GM21825 (cell line): ENCODE measurements around the gene CDT1.

Experiments
- ATAC-seq: cut with Tn5 transposase; IDR thresholded peaks from one replicate; pipeline ENCODE4 v1.9.1; 2021; ENCODE audit warnings: mild to moderate bottlenecking, moderate library complexity; ENCODE audit not compliant: unreplicated experiment

Gene CDT1

GRCh38 chr16:88804173-88804551 lies 573 bp downstream of the CDT1 start:
- no peak for ATAC-seq

- no peak for ATAC-seq
Measured at GRCh38 chr16:88804552-88805339, 1.2 kb downstream of the CDT1 start.

- no peak for ATAC-seq
Measured at GRCh38 chr16:88805340-88805715, 1.7 kb downstream of the CDT1 start.

GRCh38 chr16:88805887-88806393 lies 2.4 kb downstream of the CDT1 start:
- no peak for ATAC-seq

GRCh38 chr16:88806491-88807111 lies 3.0 kb downstream of the CDT1 start:
- no peak for ATAC-seq

- ATAC-seq: no peak
Measured at GRCh38 chr16:88807142-88807625, 3.6 kb downstream of the CDT1 start.

- no peak for ATAC-seq
Measured at GRCh38 chr16:88807626-88808453, 4.3 kb downstream of the CDT1 start.

- ATAC-seq: no peak
Measured at GRCh38 chr16:88809068-88809675, 5.6 kb downstream of the CDT1 start.

GRCh38 chr16:88809676-88810165 lies 6.1 kb downstream of the CDT1 start:
- no peak for ATAC-seq

GRCh38 chr16:88810166-88810911 lies 6.8 kb downstream of the CDT1 start:
- ATAC-seq: no peak

- peak; percentile 41 for ATAC-seq
Measured at GRCh38 chr16:88810912-88811768, 7.6 kb downstream of the CDT1 start.

- peak; percentile 57 for ATAC-seq
Measured at GRCh38 chr16:88811769-88812512, 8.4 kb downstream of the CDT1 start, which contains the start of gene APRT. TSS of gene APRT (minus strand) at chr16:88811928. CDS start at chr16:88811899, 29 bp downstream.

- ATAC-seq: no peak
Measured at GRCh38 chr16:88812513-88813268, 9.1 kb downstream of the CDT1 start.

- no peak for ATAC-seq
Measured at GRCh38 chr16:88813269-88814143, 9.9 kb downstream of the CDT1 start.

GRCh38 chr16:88814144-88814502 lies 10.5 kb downstream of the CDT1 start:
- ATAC-seq: no peak

GRCh38 chr16:88815227-88815626 lies 11.6 kb downstream of the CDT1 start:
- ATAC-seq: no peak
